LNCaP clone FGC (cell line): ENCODE data around the gene FOXI3.
A peak's percentile ranks its signal among the peaks of the same experiment; 100 is the strongest.

Experiments used
- DNase-seq: peaks from one replicate; pipeline ENCODE4 v3.0.0-alpha.2; 2011; ENCODE audit warnings: low read depth
- H3K4me3 ChIP-seq: 2 replicates; pipeline ENCODE4 v1.5.1; 2011; ENCODE audit warnings: mild to moderate bottlenecking, low read depth, low read length, control low read depth
- CTCF ChIP-seq: IDR thresholded peaks from 2 replicates; pipeline ENCODE4 v1.5.1; 2012; ENCODE audit warnings: mild to moderate bottlenecking; ENCODE audit not compliant: control insufficient read depth, insufficient read depth; ENCODE audit errors: extremely low read depth

FOXI3 gene

GRCh38 chr2:88481691-88482336 is 29.3 kb upstream of the FOXI3 start:
- peak; percentile 68 for DNase-seq
- H3K4me3 ChIP-seq: no peak overlapping the region
- no peak for TF ChIP-seq CTCF

GRCh38 chr2:88472811-88473210 is 20.3 kb upstream of the FOXI3 start:
- TF ChIP-seq CTCF: no peak
- H3K4me3 ChIP-seq: no peak overlapping the region
- DNase-seq: no peak

- TF ChIP-seq CTCF: no peak
- no peak overlapping the region for H3K4me3 ChIP-seq
- DNase-seq: peak; percentile 32
Measured at GRCh38 chr2:88471083-88471942, 18.8 kb upstream of the FOXI3 start.

- TF ChIP-seq CTCF: no peak
- no peak for DNase-seq
- no peak overlapping the region for H3K4me3 ChIP-seq
Measured at GRCh38 chr2:88469202-88470114, 17.0 kb upstream of the FOXI3 start.

- TF ChIP-seq CTCF: no peak
- DNase-seq: no peak
Measured at GRCh38 chr2:88464153-88464552, 11.7 kb upstream of the FOXI3 start.

GRCh38 chr2:88458633-88459032 is 6.1 kb upstream of the FOXI3 start:
- TF ChIP-seq CTCF: no peak
- no peak overlapping the region for H3K4me3 ChIP-seq
- no peak for DNase-seq

More at GRCh38 chr2:88464153-88464552, 11.7 kb upstream of the FOXI3 start:
- no peak overlapping the region for H3K4me3 ChIP-seq
